Measurements from ENCODE around the gene GSPT1.

GSPT1 gene

DNA sequence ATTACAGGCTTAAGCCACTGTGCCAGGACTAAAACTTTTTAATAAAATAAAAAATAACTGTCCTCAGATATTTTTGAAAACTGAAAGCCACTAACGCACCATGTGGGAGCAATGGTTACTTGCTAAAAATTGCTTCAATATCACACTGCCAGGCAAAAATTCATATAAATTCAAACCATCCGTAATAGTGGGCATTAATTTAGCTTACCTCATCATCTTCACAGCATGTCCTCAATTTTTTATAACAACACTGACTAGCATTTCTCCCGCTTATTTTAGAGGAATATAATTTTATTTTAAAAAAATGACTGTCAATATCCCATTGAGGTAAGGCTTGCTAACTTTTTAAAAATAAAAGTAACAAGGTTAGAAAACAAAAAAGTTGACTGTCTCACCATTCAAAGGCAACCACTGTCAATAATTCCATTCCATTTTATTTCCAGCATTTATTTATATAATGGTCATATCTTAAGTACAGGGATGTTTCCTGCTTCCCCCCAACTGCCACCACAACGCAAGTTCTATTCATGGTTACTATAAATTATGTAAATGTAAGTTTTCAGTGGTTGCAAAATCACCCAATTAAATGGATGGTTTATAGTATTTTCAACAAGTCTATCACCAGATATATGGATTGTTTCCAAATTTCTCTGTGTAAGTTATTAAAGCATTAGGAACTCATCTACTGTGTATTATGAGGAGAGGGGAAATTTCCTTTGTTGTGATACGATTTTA is 25.4 kb downstream of the GSPT1 start:
- no peak for TF ChIP-seq EGR1 (IDR thresholded peaks at IDR 0.05)
- TF ChIP-seq EP300 (IDR thresholded peaks at IDR 0.05; ENCODE audit: borderline replicate concordance): no peak
- no peak for TF ChIP-seq YY1 (IDR thresholded peaks at IDR 0.05; ENCODE audit: low read depth)
- no peak for TF ChIP-seq RAD21 (IDR thresholded peaks at IDR 0.05; ENCODE audit: low read depth)
- TF ChIP-seq TAF1 (IDR thresholded peaks at IDR 0.05; ENCODE audit: low read depth): no peak
- TF ChIP-seq, protein P1, sequence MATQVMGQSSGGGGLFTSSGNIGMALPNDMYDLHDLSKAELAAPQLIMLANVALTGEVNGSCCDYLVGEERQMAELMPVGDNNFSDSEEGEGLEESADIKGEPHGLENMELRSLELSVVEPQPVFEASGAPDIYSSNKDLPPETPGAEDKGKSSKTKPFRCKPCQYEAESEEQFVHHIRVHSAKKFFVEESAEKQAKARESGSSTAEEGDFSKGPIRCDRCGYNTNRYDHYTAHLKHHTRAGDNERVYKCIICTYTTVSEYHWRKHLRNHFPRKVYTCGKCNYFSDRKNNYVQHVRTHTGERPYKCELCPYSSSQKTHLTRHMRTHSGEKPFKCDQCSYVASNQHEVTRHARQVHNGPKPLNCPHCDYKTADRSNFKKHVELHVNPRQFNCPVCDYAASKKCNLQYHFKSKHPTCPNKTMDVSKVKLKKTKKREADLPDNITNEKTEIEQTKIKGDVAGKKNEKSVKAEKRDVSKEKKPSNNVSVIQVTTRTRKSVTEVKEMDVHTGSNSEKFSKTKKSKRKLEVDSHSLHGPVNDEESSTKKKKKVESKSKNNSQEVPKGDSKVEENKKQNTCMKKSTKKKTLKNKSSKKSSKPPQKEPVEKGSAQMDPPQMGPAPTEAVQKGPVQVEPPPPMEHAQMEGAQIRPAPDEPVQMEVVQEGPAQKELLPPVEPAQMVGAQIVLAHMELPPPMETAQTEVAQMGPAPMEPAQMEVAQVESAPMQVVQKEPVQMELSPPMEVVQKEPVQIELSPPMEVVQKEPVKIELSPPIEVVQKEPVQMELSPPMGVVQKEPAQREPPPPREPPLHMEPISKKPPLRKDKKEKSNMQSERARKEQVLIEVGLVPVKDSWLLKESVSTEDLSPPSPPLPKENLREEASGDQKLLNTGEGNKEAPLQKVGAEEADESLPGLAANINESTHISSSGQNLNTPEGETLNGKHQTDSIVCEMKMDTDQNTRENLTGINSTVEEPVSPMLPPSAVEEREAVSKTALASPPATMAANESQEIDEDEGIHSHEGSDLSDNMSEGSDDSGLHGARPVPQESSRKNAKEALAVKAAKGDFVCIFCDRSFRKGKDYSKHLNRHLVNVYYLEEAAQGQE (IDR thresholded peaks at IDR 0.05; ENCODE audit: low read depth): no peak
- no peak for TF ChIP-seq CREB1 (IDR thresholded peaks at IDR 0.05; ENCODE audit: low read depth)
- TF ChIP-seq NFIC (IDR thresholded peaks at IDR 0.05): no peak

DNA sequence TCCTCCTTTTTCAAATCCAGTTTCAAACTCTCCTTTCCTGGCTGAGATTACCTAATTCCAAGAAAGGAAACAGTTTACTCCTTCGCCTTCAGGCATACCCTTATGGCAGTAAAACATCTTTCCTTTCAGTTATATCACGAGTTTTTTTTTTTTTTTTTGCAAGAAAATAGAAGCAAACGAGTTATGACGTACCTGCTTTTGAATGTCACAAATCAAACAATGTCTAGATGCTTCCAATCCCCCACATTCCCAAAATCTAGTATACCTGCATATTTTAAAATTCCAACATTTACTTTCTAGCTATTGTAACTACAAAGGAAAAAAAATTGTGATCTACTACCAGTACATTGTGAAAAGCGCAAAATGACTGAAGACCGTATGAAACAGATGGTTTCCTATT is 28.9 kb downstream of the GSPT1 start:
- TF ChIP-seq, protein P2, sequence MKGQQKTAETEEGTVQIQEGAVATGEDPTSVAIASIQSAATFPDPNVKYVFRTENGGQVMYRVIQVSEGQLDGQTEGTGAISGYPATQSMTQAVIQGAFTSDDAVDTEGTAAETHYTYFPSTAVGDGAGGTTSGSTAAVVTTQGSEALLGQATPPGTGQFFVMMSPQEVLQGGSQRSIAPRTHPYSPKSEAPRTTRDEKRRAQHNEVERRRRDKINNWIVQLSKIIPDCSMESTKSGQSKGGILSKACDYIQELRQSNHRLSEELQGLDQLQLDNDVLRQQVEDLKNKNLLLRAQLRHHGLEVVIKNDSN (IDR thresholded peaks at IDR 0.05): no peak
- TF ChIP-seq TAF1 (IDR thresholded peaks at IDR 0.05; ENCODE audit: low read depth) (no peak), TCF12 (IDR thresholded peaks at IDR 0.05; ENCODE audit: low read depth) (no peak), RAD21 (IDR thresholded peaks at IDR 0.05; ENCODE audit: low read depth) (no peak), ZBTB7A (IDR thresholded peaks at IDR 0.05; ENCODE audit: low read depth) (no peak), FOXM1 (IDR thresholded peaks at IDR 0.05; ENCODE audit: borderline replicate concordance, low read depth) (no peak), TEAD4 (IDR thresholded peaks at IDR 0.05) (no peak), YY1 (IDR thresholded peaks at IDR 0.05; ENCODE audit: low read depth) (no peak), CREB1 (IDR thresholded peaks at IDR 0.05; ENCODE audit: low read depth) (no peak), NFIC (IDR thresholded peaks at IDR 0.05) (no peak), CEBPB (IDR thresholded peaks at IDR 0.05) (no peak), EP300 (IDR thresholded peaks at IDR 0.05; ENCODE audit: borderline replicate concordance) (no peak), EGR1 (IDR thresholded peaks at IDR 0.05) (no peak)
- TF ChIP-seq, protein P3, sequence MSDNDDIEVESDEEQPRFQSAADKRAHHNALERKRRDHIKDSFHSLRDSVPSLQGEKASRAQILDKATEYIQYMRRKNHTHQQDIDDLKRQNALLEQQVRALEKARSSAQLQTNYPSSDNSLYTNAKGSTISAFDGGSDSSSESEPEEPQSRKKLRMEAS (IDR thresholded peaks at IDR 0.05): no peak
- TF ChIP-seq, protein P1 (IDR thresholded peaks at IDR 0.05; ENCODE audit: low read depth): no peak

DNA sequence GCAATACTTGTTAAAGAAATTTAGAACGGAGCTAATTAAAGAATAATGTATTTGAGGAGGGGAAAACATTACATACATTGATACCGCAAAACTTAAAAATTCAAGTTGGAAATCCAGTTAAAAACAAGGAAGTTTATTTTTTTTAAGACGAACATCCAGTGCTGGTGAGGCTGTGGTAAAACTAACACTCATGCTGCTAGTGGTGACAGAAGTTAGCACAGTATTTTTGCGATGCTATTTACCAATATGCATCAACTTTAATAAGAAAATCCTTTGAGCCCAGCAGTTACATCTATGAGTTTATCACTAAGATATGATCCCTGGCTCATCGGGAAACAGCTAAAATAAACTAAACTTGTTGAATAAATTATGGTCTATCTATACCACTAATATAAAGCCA is 31.7 kb downstream of the GSPT1 start:
- TF ChIP-seq NFIC (IDR thresholded peaks at IDR 0.05) (no peak), CREB1 (IDR thresholded peaks at IDR 0.05; ENCODE audit: low read depth) (no peak), CEBPB (IDR thresholded peaks at IDR 0.05) (no peak), TEAD4 (IDR thresholded peaks at IDR 0.05) (no peak), EGR1 (IDR thresholded peaks at IDR 0.05) (no peak), FOXM1 (IDR thresholded peaks at IDR 0.05; ENCODE audit: borderline replicate concordance, low read depth) (no peak), TCF12 (IDR thresholded peaks at IDR 0.05; ENCODE audit: low read depth) (no peak), RAD21 (IDR thresholded peaks at IDR 0.05; ENCODE audit: low read depth) (no peak), TAF1 (IDR thresholded peaks at IDR 0.05; ENCODE audit: low read depth) (no peak), ZBTB7A (IDR thresholded peaks at IDR 0.05; ENCODE audit: low read depth) (no peak), EP300 (IDR thresholded peaks at IDR 0.05; ENCODE audit: borderline replicate concordance) (no peak)
- TF ChIP-seq, protein P3 (IDR thresholded peaks at IDR 0.05): no peak
- TF ChIP-seq, protein P1 (IDR thresholded peaks at IDR 0.05; ENCODE audit: low read depth): no peak
- TF ChIP-seq, protein P2 (IDR thresholded peaks at IDR 0.05): no peak

DNA sequence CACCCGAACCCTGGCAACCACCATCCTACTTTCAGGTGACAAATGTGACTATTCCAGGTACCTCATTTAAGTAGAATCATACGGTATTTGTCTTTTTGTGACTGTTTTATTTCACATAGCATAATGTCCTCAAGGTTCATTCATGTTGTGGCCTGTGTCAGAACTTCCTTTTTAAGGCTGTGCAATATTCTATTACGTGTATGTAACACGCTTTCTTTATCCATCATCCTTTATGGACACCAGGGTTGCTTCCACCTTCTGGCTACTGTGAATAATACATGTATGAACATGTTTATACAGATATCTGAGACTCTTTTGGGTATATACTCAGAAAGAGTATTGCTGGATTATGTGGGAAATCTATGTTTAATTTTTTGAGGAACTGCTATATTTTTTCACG is 35.7 kb downstream of the GSPT1 start:
- TF ChIP-seq, protein P3 (IDR thresholded peaks at IDR 0.05): no peak
- TF ChIP-seq EGR1 (IDR thresholded peaks at IDR 0.05) (no peak), TAF1 (IDR thresholded peaks at IDR 0.05; ENCODE audit: low read depth) (no peak), TCF12 (IDR thresholded peaks at IDR 0.05; ENCODE audit: low read depth) (no peak), EP300 (IDR thresholded peaks at IDR 0.05; ENCODE audit: borderline replicate concordance) (no peak)
- TF ChIP-seq, protein P2 (IDR thresholded peaks at IDR 0.05): no peak
- TF ChIP-seq, protein P1 (IDR thresholded peaks at IDR 0.05; ENCODE audit: low read depth): no peak

Data from Ishikawa (cell line).